Omental fat pad (tissue), 4 donors: ENCODE measurements around the gene ATP6V0A4. TPM values are rescaled to one million over a fixed set of nuclear protein-coding genes. Genes with fewer than 3 reads are reported as not detected.
"Not testable (repeated sequence)": the region's sequence is repeated elsewhere in the genome, so short reads cannot be mapped to it uniquely, and the experiment has no call there.

Experiments used
- ATAC-seq: fragments of 150-250 bp; one replicate; pipeline ENCODE4 v1.9.1; 2016; ENCODE audit warnings: mild to moderate bottlenecking, moderate library complexity; ENCODE audit not compliant: low FRiP score
- DNase-seq: peaks from one replicate; pipeline ENCODE4 v3.0.0-alpha.2; 2019; ENCODE audit warnings: low spot score
- total RNA-seq, 4 donors: library from RNA; depleted of rRNA; stranded (reverse); fragments of >200 nt; gene quantifications; one replicate each; pipeline ENCODE4 v1.1.0, GENCODE V29; 2016
- TF ChIP-seq, protein P1 (sequence below), 3 donors: fragments of 450-650 bp; IDR thresholded peaks; one replicate each; pipeline ENCODE4 v1.5.1; 2016 to 2017; ENCODE audit warnings: antibody characterized with exemption in 3 of 3, mild to moderate bottlenecking in 3 of 3, moderate library complexity in 2 of 3

ATP6V0A4 gene
- total RNA-seq, 4 donors from 2014 or later: not detected

DNA sequence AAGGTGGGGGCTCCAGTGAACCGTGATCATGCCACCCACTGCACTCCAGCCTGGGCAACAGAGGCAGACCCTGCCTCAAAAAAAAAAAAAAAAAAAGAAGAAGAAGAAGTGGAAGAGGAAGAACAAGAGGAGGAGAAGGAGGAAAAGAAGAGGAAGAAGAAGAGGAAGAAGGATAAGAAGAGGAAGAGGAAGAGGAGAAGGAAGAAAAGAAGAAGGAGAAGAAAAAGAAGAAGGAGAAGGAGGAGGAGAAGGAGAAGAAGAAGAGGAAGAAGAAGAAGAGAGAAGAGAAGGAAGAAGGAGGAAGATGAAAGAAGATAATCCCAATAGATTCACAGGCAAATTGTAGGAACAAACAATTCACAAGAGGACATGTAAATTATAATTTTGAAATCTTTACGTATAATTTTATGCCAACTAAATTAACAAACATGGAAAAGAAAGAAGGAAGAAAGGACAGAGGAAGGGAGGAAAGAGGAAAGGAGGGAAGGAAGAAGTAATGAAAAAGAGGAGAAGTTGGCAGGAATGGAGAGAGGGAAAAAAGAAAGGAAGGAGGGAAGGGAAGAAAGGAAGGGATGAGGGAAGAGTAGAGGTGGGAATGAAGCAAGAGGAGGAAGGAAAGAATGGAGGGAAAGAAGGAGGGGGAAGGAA, 100.3 kb downstream of the ATP6V0A4 start:
- TF ChIP-seq, protein P1, sequence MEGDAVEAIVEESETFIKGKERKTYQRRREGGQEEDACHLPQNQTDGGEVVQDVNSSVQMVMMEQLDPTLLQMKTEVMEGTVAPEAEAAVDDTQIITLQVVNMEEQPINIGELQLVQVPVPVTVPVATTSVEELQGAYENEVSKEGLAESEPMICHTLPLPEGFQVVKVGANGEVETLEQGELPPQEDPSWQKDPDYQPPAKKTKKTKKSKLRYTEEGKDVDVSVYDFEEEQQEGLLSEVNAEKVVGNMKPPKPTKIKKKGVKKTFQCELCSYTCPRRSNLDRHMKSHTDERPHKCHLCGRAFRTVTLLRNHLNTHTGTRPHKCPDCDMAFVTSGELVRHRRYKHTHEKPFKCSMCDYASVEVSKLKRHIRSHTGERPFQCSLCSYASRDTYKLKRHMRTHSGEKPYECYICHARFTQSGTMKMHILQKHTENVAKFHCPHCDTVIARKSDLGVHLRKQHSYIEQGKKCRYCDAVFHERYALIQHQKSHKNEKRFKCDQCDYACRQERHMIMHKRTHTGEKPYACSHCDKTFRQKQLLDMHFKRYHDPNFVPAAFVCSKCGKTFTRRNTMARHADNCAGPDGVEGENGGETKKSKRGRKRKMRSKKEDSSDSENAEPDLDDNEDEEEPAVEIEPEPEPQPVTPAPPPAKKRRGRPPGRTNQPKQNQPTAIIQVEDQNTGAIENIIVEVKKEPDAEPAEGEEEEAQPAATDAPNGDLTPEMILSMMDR (IDR thresholded peaks at IDR 0.05): no peak
- ATAC-seq: no peak
- no peak for DNase-seq

DNA sequence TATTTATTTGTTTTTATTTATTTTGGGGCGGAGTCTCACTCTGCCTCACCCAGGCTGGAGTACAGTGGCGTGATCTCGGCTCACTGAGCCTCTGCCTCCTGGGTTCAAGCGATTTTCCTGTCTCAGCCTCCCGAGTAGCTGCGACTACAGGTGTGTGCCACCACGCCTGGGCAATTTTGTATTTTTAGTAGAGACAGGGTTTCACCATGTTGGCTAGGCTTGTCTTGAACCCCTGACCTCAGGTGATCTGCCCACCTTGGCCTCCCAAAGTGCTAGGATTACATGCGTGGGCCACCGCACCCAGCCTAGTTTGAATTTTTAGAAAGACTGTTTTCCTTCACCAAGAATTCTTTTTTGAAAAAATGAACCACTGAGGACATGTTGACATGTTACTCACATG, 102.2 kb downstream of the ATP6V0A4 start:
- DNase-seq, ATAC-seq: not testable (repeated sequence)

DNA sequence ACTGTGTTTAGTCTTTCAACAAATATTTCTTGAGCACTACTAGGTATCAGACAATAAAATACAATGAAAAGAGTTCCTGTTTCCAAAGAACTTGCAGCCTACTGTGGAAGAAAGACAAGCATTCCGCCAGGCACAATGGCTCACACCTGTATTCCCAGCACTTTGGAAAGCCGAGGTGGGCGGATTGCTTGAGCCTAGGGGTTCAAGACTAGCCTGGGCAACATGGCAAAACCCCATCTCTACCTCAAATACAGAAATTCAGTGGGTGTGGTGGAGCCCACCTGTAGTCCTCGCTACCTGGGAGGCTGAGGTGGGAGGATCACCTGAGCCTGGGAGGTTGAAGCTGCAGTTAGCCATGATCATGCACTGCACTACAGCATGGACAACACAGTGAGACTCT, 102.9 kb downstream of the ATP6V0A4 start:
- no peak for ATAC-seq
- TF ChIP-seq, protein P1 (IDR thresholded peaks at IDR 0.05): no peak
- no peak for DNase-seq

DNA sequence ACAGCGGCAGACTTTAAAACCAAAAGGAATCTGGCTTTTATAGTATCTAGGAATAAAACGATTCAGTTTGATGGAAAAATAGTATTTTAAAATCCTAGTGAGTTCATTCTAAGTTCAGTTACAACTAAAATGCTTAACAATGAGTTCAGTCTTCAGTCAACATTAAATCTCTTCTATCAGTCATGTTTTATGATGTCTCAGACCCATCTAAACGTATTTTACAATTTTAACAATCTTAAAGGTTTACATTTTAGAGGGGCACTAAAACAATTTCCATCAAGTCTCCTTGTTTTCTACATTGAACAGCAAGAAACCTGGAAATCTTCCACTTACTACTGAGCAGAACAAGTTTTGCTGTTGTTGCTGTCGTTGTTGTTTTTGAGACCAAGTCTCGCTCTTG, 106.8 kb downstream of the ATP6V0A4 start:
- ATAC-seq: no peak
- TF ChIP-seq, protein P1 (IDR thresholded peaks at IDR 0.05): no peak
- no peak for DNase-seq

DNA sequence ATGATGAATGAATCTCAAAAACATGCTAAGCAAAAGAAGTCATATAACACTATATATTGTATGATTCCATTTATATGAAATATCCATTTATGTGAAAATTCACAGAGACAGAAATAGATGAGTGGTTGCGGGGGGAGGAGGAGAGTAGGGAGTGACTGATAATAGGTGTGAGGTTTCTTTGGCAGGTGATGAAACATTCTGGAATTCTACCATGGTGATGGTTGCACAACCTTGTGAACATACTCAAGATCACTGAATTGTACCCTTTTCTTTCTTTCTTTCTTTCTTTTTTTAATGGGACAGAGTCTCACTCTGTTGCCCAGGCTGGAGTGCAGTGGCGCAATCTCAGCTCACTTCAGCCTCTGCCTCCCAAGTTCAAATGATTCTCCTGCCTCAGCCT, 107.5 kb downstream of the ATP6V0A4 start:
- ATAC-seq (no peak), DNase-seq (no peak)
- TF ChIP-seq, protein P1 (IDR thresholded peaks at IDR 0.05): no peak

DNA sequence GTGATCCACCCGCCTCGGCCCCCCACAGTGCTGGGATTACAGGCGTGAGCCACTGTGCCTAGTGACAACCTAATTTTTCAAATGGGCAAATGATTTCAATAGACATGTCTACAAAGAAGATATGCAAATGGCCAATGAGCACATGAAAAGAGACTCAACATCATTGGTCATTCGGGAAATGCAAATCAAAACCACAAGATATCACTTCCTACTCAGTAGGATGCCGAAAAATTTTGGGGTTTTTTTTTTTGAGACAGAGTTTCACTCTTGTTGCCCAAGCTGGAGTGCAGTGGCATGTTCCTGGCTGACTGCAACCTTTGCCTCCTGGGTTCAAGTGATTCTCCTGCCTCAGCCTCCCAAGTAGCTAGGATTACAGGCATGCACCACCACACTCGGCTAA, 110.0 kb downstream of the ATP6V0A4 start:
- not testable (repeated sequence) for DNase-seq, ATAC-seq

DNA sequence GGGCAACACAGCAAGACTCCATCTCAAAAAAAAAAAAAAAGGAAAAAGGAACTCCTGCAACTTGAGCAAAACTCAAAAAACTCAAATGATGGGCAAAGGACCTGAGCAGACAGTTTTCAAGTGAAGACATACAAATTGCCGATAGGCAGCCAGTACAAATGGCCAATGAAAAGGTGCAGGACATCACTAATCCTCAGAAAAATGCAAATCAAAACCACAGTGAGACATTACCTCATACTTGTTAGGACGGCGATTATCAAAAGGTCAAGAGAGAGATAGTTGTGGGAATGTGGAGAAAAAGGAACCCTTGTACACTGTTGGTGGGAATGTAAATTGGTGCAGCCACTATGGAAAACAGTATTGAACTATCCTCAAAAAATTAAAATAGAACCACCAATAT, 113.7 kb downstream of the ATP6V0A4 start:
- no peak for ATAC-seq
- TF ChIP-seq, protein P1 (IDR thresholded peaks at IDR 0.05): no peak

DNA sequence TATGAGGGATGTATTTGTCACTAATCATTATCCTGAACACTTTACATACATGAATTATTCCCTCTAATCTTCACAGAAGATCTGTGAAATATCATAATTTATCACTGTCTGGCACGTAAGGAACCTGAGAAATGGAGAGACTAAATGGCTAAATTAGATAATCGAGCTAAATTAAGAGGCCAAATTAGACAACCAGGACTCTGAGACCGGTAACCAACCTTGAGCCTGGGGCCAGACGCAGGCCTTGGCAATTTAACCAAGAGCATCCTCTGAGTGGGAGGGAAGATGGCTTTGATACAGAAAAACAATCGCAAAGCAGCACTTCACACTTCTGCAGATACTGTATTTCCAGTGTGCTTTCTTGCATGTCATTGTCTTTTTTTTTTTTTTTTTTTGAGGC, 118.2 kb downstream of the ATP6V0A4 start:
- TF ChIP-seq, protein P1 (IDR thresholded peaks at IDR 0.05): no peak
- DNase-seq: no peak
- ATAC-seq: no peak

More for the DNA sequence above, 113.7 kb downstream of the ATP6V0A4 start:
- no peak for DNase-seq
